ENCODE results near the gene ENOX1. TPM values are rescaled to one million over a fixed set of nuclear protein-coding genes. Genes with fewer than 3 reads are reported as not detected.

The ENOX1 gene
- total and polyA plus RNA-seq, 4 donors = 0.33 to 7.7 (median 1.1) TPM

DNA sequence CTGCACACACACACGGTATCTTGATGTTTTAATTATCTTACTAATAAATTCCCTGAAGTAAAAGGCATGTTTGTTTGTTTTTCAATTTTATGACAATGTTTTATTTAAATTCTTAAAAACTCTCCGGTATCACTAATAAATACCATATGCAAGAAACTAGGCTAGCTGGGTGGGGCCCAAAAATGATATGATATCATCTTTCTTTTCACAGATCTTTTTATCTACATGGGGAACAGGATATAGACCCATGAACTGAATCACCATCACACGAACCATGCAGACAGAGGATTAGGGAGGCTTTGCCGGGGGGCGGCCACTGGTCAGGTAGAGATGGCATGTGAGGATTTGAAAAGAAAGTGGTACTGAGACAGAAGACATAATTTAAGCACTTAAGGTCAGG lies 266.4 kb downstream of the ENOX1 start:
- Histone ChIP-seq H3K27ac (ENCODE audit: low read depth in 1 of 2, low read length in 1 of 2) (no peak overlapping the region), H3K36me3 (ENCODE audit: control insufficient read depth in 4 of 4, insufficient read depth in 4 of 4, low read length in 4 of 4) (no peaks in the 10 kb centered on the region), H3K27me3 (ENCODE audit: control insufficient read depth in 3 of 3, insufficient read depth in 3 of 3, low read length in 2 of 3) (no peaks in the 10 kb centered on the region), H3K4me1 (ENCODE audit: control insufficient read depth in 5 of 5, insufficient read depth in 5 of 5, low read length in 5 of 5) (peaks cover 0 to 5% (median 0%) of the 10 kb centered on the region in 5 donors), H3K9ac (ENCODE audit: insufficient read depth in 1 of 2, low read length in 2 of 2) (no peak overlapping the region), H3K4me3 (no peak overlapping the region), H3K9me3 (ENCODE audit: control insufficient read depth in 4 of 4, insufficient read depth in 3 of 4, low read length in 3 of 4) (no peaks in the 10 kb centered on the region)
- TF ChIP-seq, protein P1, sequence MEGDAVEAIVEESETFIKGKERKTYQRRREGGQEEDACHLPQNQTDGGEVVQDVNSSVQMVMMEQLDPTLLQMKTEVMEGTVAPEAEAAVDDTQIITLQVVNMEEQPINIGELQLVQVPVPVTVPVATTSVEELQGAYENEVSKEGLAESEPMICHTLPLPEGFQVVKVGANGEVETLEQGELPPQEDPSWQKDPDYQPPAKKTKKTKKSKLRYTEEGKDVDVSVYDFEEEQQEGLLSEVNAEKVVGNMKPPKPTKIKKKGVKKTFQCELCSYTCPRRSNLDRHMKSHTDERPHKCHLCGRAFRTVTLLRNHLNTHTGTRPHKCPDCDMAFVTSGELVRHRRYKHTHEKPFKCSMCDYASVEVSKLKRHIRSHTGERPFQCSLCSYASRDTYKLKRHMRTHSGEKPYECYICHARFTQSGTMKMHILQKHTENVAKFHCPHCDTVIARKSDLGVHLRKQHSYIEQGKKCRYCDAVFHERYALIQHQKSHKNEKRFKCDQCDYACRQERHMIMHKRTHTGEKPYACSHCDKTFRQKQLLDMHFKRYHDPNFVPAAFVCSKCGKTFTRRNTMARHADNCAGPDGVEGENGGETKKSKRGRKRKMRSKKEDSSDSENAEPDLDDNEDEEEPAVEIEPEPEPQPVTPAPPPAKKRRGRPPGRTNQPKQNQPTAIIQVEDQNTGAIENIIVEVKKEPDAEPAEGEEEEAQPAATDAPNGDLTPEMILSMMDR (IDR thresholded peaks at IDR 0.05; ENCODE audit: control extremely low read depth, extremely low read depth) = no peak
- 87% methylated on average over 5 of the region's 5 CpGs for WGBS, 2 donors
- ATAC-seq (ENCODE audit: insufficient read depth, low FRiP score) (no peak), DNase-seq (no peak)

DNA sequence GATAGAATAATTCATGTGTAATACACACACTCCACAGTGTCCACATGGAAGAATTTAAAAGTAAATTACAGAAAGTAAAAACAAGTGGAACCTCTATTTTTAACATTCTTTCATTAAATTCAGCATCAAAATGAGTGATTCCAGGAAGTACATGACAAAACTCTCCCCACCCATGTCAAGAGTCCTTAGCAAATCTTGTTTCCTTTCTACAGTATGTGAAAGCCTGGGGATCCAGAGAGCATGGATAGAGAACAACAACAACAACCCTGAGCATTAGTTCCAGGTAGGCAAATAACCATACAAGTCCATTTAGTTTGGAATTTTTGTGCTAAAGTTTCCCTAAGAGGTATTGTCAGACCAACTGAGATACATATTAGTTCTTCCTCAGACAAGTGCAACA lies 267.9 kb downstream of the ENOX1 start:
- Histone ChIP-seq H3K27ac (ENCODE audit: low read depth in 1 of 2, low read length in 1 of 2) (no peak overlapping the region), H3K27me3 (ENCODE audit: control insufficient read depth in 3 of 3, insufficient read depth in 3 of 3, low read length in 2 of 3) (no peaks in the 10 kb centered on the region), H3K9me3 (ENCODE audit: control insufficient read depth in 4 of 4, insufficient read depth in 3 of 4, low read length in 3 of 4) (no peaks in the 10 kb centered on the region), H3K36me3 (ENCODE audit: control insufficient read depth in 4 of 4, insufficient read depth in 4 of 4, low read length in 4 of 4) (no peaks in the 10 kb centered on the region), H3K9ac (ENCODE audit: insufficient read depth in 1 of 2, low read length in 2 of 2) (no peak overlapping the region), H3K4me1 (ENCODE audit: control insufficient read depth in 5 of 5, insufficient read depth in 5 of 5, low read length in 5 of 5) (peaks cover 0 to 5% (median 0%) of the 10 kb centered on the region in 5 donors), H3K4me3 (no peak overlapping the region)
- DNase-seq (no peak), ATAC-seq (ENCODE audit: insufficient read depth, low FRiP score) (no peak)
- TF ChIP-seq, protein P1 (IDR thresholded peaks at IDR 0.05; ENCODE audit: control extremely low read depth, extremely low read depth) = no peak

DNA sequence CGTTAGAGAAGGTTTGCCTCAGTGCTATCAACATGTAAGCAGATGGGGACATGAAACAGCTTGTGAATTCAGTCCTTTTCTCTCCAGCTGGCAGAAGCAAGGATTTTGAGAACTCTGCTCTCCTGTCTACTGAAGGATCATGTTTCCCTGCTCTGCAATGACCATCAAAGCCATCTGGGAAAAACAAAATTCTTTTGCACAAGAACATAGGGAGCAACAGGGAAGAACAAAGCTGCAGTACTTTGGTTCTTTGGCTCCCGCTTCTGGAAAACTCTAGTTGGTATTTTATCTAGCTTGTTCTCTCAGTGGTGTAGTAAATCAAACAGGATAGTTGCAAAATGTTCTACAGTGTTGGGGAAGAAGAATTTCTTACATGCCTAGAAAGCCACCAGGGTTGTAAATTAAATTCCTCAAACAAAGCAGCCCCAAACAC lies 270.4 kb downstream of the ENOX1 start:
- Histone ChIP-seq H3K27ac (ENCODE audit: low read depth in 1 of 2, low read length in 1 of 2) (no peak overlapping the region), H3K9ac (ENCODE audit: insufficient read depth in 1 of 2, low read length in 2 of 2) (no peak overlapping the region), H3K9me3 (ENCODE audit: control insufficient read depth in 4 of 4, insufficient read depth in 3 of 4, low read length in 3 of 4) (no peaks in the 10 kb centered on the region), H3K4me1 (ENCODE audit: control insufficient read depth in 5 of 5, insufficient read depth in 5 of 5, low read length in 5 of 5) (peaks cover 0 to 6% (median 2%) of the 10 kb centered on the region in 5 donors), H3K4me3 (no peak overlapping the region), H3K36me3 (ENCODE audit: control insufficient read depth in 4 of 4, insufficient read depth in 4 of 4, low read length in 4 of 4) (no peaks in the 10 kb centered on the region), H3K27me3 (ENCODE audit: control insufficient read depth in 3 of 3, insufficient read depth in 3 of 3, low read length in 2 of 3) (no peaks in the 10 kb centered on the region)
- 43 to 60% methylated on average over 2 of the region's 2 CpGs for WGBS, 2 donors
- peak; percentile 28 to 86 (median 75) for DNase-seq
- ATAC-seq (ENCODE audit: insufficient read depth, low FRiP score) = no peak
- TF ChIP-seq, protein P1 (IDR thresholded peaks at IDR 0.05; ENCODE audit: control extremely low read depth, extremely low read depth) = no peak

DNA sequence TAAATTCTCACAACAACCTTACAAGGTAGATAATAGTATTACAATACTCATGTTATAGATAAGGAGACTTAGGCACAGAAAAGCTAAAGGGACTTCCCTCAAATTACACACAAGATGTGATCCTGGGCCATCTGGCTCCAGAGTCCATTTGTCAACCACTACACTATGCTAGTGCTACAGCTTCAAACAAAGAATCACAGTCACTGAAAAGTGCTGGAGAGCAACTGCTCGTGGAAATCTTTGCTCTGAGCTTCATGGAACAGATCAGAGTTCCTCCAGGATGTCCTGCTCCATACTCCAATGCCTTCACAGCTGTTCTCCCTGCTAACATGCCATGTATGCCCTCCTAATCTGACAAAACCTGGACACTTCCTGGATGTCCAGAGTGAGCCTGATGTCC lies 271.2 kb downstream of the ENOX1 start:
- Histone ChIP-seq H3K27ac (ENCODE audit: low read depth in 1 of 2, low read length in 1 of 2) (no peak overlapping the region), H3K36me3 (ENCODE audit: control insufficient read depth in 4 of 4, insufficient read depth in 4 of 4, low read length in 4 of 4) (no peaks in the 10 kb centered on the region), H3K9ac (ENCODE audit: insufficient read depth in 1 of 2, low read length in 2 of 2) (no peak overlapping the region), H3K9me3 (ENCODE audit: control insufficient read depth in 4 of 4, insufficient read depth in 3 of 4, low read length in 3 of 4) (no peaks in the 10 kb centered on the region), H3K4me3 (no peak overlapping the region), H3K27me3 (ENCODE audit: control insufficient read depth in 3 of 3, insufficient read depth in 3 of 3, low read length in 2 of 3) (no peaks in the 10 kb centered on the region), H3K4me1 (ENCODE audit: control insufficient read depth in 5 of 5, insufficient read depth in 5 of 5, low read length in 5 of 5) (peaks cover 0 to 8% (median 4%) of the 10 kb centered on the region in 5 donors)
- no peak for ATAC-seq (ENCODE audit: insufficient read depth, low FRiP score)
- peak in 1 of 3 donors; percentile 11 for DNase-seq
- WGBS, 2 donors = 39 to 87% methylated on average over 1 of the region's 1 CpG
- TF ChIP-seq, protein P1 (IDR thresholded peaks at IDR 0.05; ENCODE audit: control extremely low read depth, extremely low read depth) = no peak
